HFF-Myc (cell line): ENCODE results near the gene ADH7.

Source experiments
- DNase-seq: peaks from one replicate; pipeline ENCODE4 v3.0.0-alpha.2; 2011; ENCODE audit warnings: low read depth; ENCODE audit errors: extremely low read depth
- H3K4me3 ChIP-seq: replicated peaks from 2 replicates; pipeline ENCODE4 v1.5.1; 2011; ENCODE audit warnings: low read depth, mild to moderate bottlenecking, control low read depth, low read length
- CTCF ChIP-seq: IDR thresholded peaks from 2 replicates; pipeline ENCODE4 v1.5.1; 2012; ENCODE audit warnings: mild to moderate bottlenecking, low read depth, low read length, control low read depth; ENCODE audit errors: missing control alignments

Gene ADH7

GRCh38 chr4:99402765-99403164 is 32.4 kb downstream of the ADH7 start:
- H3K4me3 ChIP-seq, result no peak overlapping the region
- no peak for TF ChIP-seq CTCF
- no peak for DNase-seq

DNA sequence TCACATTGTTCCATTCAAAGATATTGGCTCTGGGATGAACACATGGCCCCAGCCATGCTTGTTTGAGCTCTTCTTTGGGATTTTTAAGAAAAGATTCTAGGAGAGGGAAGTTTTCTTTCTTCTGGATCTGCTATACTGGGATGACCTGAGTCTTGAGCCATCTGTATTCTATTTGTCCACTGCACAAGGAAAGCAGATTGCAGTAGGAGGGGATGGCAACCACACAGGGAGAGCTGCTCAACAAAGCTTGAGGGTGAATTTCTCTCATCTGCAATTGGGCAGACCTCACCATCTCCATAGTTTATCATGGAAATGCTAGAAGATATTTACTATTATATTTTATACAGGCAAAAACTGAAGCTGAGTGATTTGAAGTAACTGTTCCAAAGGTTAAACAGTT is 34.3 kb downstream of the ADH7 start:
- DNase-seq, result no peak
- H3K4me3 ChIP-seq, result no peak overlapping the region
- TF ChIP-seq CTCF, result no peak

DNA sequence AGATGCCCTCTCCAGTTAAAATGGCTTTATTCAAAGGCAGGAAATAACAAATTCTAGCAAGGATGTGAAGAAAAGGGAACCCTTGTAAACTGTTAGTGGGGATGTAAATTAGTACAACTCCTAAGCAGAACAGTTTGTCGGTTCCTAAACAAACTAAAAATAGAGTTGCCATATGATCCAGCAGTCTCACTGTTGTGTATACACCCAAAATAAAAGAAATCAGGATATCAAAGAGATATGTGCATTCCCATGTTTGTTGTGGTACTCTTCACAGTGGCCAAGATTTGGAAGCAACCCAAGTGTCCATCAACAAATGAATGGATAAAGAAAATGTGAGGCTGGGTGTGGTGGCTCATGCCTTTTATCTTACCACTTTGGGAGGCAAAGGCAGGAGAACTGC is 36.1 kb downstream of the ADH7 start:
- no peak for TF ChIP-seq CTCF
- H3K4me3 ChIP-seq, result no peak overlapping the region
- no peak for DNase-seq

DNA sequence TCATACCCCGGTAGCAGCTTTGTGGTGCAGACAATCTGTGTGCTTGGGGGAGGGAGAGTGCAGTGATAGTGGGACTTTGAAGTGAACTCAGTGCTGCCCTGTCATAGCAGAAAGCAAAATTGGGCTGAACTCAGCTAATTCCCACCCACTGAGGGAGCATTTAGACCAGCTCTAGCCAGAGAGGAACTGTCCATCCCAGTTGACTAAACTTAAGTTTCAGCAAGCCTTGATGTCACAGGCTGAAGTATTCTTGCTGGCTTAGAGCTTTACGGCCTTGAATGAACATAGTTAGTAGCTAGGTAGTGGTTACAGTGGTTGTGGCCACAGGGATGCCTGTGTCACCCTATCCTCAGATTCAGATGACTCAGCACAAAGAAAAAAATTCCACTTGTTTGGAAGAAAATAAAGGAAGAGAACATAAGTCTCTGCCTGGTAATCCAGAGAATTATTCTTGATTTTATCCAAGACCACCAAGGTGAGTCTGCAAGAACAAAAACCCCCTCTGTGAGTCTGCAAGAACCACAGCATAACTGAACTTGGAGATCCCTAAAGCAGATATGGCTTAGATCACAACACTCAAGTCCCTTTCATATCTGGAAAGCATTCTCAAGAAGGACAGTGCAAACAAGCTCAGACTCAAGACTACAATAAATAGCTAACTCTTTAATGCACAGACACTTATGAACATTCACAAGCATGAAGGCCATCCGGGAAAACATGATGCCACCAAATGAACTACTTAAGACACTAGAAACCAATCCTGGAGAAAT is 39.4 kb downstream of the ADH7 start:
- H3K4me3 ChIP-seq, result no peak overlapping the region
- no peak for TF ChIP-seq CTCF
- no peak for DNase-seq

- TF ChIP-seq CTCF, result no peak
- DNase-seq, result no peak
- no peak overlapping the region for H3K4me3 ChIP-seq
Observed at GRCh38 chr4:99394896-99395295, 40.2 kb downstream of the ADH7 start.

- DNase-seq, result no peak
- H3K4me3 ChIP-seq, result no peak overlapping the region
- TF ChIP-seq CTCF, result no peak
Observed at GRCh38 chr4:99390055-99390454, 45.1 kb downstream of the ADH7 start.

DNA sequence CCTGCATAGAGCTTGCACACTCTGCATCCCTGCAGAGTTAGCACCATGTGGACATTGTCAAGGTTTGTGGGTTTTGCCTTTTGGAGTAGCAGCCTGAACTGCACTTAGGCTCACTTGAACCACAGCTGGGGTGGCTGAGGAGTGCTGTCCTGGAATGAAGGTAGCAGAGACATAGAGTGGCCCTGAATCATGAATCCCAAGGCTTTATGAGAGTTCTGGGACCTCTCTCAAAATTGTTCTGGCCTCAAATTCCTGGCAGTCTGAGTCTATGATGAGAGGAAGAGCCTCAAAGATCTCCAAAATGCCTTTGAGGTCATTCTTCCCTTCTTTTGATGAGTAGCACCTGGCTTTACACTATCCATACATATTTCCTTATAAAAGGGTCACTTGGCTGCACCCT is 45.5 kb downstream of the ADH7 start:
- no peak for DNase-seq
- TF ChIP-seq CTCF, result no peak
- no peak overlapping the region for H3K4me3 ChIP-seq
